H7 (cell line): ENCODE data around the gene KIF5A. TPM values are rescaled to one million over a fixed set of nuclear protein-coding genes. Genes with fewer than 3 reads are reported as not detected.
"Not testable (repeated sequence)": the region's sequence is repeated elsewhere in the genome, so short reads cannot be mapped to it uniquely, and the experiment has no call there.

Experiments
- DNase-seq: peaks from one replicate; pipeline ENCODE4 v3.0.0; 2012
- H3K27me3 ChIP-seq: 2 replicates; pipeline ENCODE4 v1.6.0; 2011; ENCODE audit warnings: mild to moderate bottlenecking, low read length; ENCODE audit not compliant: control insufficient read depth, insufficient read depth
- H3K36me3 ChIP-seq: replicated peaks from 2 replicates; pipeline ENCODE4 v1.5.1; 2011; ENCODE audit warnings: low read length; ENCODE audit not compliant: control insufficient read depth, insufficient read depth
- H3K4me3 ChIP-seq: 2 replicates; pipeline ENCODE4 v1.5.1; 2011; ENCODE audit warnings: low read depth, mild to moderate bottlenecking, control low read depth, low read length, moderate library complexity; ENCODE audit not compliant: insufficient read depth
- total RNA-seq: library from RNA; depleted of rRNA; stranded (reverse); fragments of >200 nt; shearing (Covaris generic); gene quantifications from 2 replicates; pipeline ENCODE4 v1.2.3, GENCODE V29; 2014; rRNA removed

KIF5A gene
- 1.0 and 1.3 TPM in 2 replicates for total RNA-seq

- Histone ChIP-seq H3K4me3 (peak within 1 kb of the TSS; percentile 72), H3K27me3 (peaks cover 36% of the 10 kb centered on the region), H3K36me3 (0 out of 2 replicates have a peak, but pooled peaks cover 1% of the 10 kb centered on the region)
- peak; percentile 97 for DNase-seq
Measured at GRCh38 chr12:57549909-57550640, at the start of gene KIF5A. KIF5A (plus strand) TSS chr12:57550044; CDS start chr12:57550272, 228 bp downstream.

- DNase-seq = no peak
- peaks cover 60% of the 10 kb centered on the region for H3K36me3 ChIP-seq
- no peaks in the 10 kb centered on the region for H3K27me3 ChIP-seq
- H3K4me3 ChIP-seq = no peak overlapping the region
Measured at GRCh38 chr12:57500213-57500612, 49.6 kb upstream of the KIF5A start.

GRCh38 chr12:57502311-57502969 is 47.4 kb upstream of the KIF5A start:
- not testable (repeated sequence) for H3K27me3 ChIP-seq, DNase-seq, H3K4me3 ChIP-seq
- H3K36me3 ChIP-seq = peaks cover 65% of the 10 kb centered on the region

GRCh38 chr12:57506541-57506940 is 43.3 kb upstream of the KIF5A start:
- not testable (repeated sequence) for H3K4me3 ChIP-seq, DNase-seq, H3K27me3 ChIP-seq
- H3K36me3 ChIP-seq = peaks cover 47% of the 10 kb centered on the region

- not testable (repeated sequence) for H3K27me3 ChIP-seq, DNase-seq, H3K4me3 ChIP-seq
- H3K36me3 ChIP-seq = peaks cover 55% of the 10 kb centered on the region
Measured at GRCh38 chr12:57507796-57508195, 42.0 kb upstream of the KIF5A start.

GRCh38 chr12:57511161-57511560 is 38.7 kb upstream of the KIF5A start:
- H3K27me3 ChIP-seq = no peaks in the 10 kb centered on the region
- no peak overlapping the region for H3K4me3 ChIP-seq
- peaks cover 53% of the 10 kb centered on the region for H3K36me3 ChIP-seq
- DNase-seq = no peak

- Histone ChIP-seq H3K27me3 (no peaks in the 10 kb centered on the region), H3K4me3 (no peak overlapping the region), H3K36me3 (peaks cover 54% of the 10 kb centered on the region)
- DNase-seq = no peak
Measured at GRCh38 chr12:57511588-57512325, 38.1 kb upstream of the KIF5A start.

GRCh38 chr12:57512665-57513064 is 37.2 kb upstream of the KIF5A start:
- peaks cover 60% of the 10 kb centered on the region for H3K36me3 ChIP-seq

GRCh38 chr12:57513266-57513665 is 36.6 kb upstream of the KIF5A start:
- no peak for DNase-seq
- H3K27me3 ChIP-seq = no peaks in the 10 kb centered on the region
- no peak overlapping the region for H3K4me3 ChIP-seq
- H3K36me3 ChIP-seq = peaks cover 64% of the 10 kb centered on the region

More at GRCh38 chr12:57512665-57513064, 37.2 kb upstream of the KIF5A start:
- no peak for DNase-seq
- H3K27me3 ChIP-seq = no peaks in the 10 kb centered on the region
- H3K4me3 ChIP-seq = no peak overlapping the region

- not testable (repeated sequence) for H3K4me3 ChIP-seq, DNase-seq
- peaks cover 66% of the 10 kb centered on the region for H3K36me3 ChIP-seq
Measured at GRCh38 chr12:57513677-57514076, 36.2 kb upstream of the KIF5A start.

GRCh38 chr12:57514246-57514645 is 35.6 kb upstream of the KIF5A start:
- H3K27me3 ChIP-seq, DNase-seq, H3K4me3 ChIP-seq: not testable (repeated sequence)
- H3K36me3 ChIP-seq = peaks cover 65% of the 10 kb centered on the region

More at GRCh38 chr12:57513677-57514076, 36.2 kb upstream of the KIF5A start:
- not testable (repeated sequence) for H3K27me3 ChIP-seq

- no peak for DNase-seq
- peaks cover 65% of the 10 kb centered on the region for H3K36me3 ChIP-seq
- no peak overlapping the region for H3K4me3 ChIP-seq
- H3K27me3 ChIP-seq = no peaks in the 10 kb centered on the region
Measured at GRCh38 chr12:57514720-57515407, 35.0 kb upstream of the KIF5A start.

GRCh38 chr12:57515408-57515933 is 34.4 kb upstream of the KIF5A start:
- H3K4me3 ChIP-seq = no peak overlapping the region
- no peaks in the 10 kb centered on the region for H3K27me3 ChIP-seq
- DNase-seq = no peak
- H3K36me3 ChIP-seq = peaks cover 61% of the 10 kb centered on the region

- H3K36me3 ChIP-seq = peaks cover 60% of the 10 kb centered on the region
- H3K27me3 ChIP-seq = no peaks in the 10 kb centered on the region
- no peak overlapping the region for H3K4me3 ChIP-seq
- DNase-seq = no peak
Measured at GRCh38 chr12:57515934-57516541, 33.8 kb upstream of the KIF5A start.
